Measurements from ENCODE around the gene ADGRV1.
"Not testable (repeated sequence)": the region's sequence is repeated elsewhere in the genome, so short reads cannot be mapped to it uniquely, and the experiment has no call there.

Gene ADGRV1

DNA sequence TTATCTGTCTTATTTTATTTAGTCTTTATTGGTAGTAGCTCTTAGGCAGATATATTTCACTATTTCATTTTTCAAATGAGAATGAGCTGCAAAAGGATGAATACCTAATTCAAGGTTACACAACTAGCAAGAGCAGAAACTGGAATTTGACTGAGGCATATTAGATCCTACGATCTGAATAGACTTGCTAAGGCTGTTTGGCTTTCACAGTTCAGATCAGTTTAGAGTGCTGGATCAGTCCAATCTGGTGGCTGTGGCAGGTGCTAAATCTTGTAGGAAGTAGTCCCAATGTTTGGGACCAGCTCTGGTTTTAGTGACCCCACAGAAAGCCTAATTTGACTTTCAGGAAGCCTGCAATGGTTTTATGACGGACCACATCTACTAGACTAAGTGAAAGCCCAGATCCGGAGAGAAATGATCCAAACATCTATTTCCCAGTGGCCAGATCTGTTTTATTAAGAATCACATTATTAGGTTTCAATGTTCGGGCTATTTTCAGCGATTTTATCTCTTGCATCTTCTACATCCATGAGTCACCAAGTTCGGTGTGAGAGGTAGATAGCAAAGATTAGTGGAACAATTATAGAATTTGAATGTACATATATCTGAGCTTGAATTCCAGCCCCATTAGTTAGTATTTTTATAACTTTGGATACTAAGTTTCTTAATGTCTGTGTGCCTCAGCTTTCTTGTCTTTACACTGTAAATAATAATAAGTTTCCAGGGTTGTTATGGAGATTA lies 359.5 kb downstream of the ADGRV1 start:
- no peak for DNase-seq

DNA sequence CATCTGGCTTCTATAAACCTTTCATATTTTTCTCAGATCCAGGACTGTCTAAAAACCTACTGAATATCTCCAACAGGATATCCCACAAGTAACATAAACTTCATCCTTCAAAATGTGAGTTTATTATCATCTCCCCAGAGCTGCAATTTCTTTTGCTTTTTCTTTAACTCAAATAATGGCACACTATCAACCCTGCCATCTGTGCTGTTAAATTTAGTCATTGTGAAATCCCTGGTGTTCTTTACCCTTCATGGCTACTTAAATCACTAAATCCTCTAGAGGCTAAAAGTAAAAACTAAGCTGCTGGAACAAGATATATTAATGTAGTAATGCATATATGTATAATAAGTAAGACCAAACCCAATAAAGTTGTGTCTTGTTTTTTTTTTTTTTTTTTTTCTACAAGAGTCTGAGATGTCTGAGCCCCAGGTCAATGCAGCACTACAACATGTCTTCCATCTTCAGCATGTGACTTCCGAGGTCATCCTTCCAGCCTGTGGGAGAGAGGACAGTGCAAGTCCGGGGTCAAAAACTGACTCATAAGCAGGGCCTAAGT lies 362.9 kb downstream of the ADGRV1 start:
- DNase-seq: no peak

DNA sequence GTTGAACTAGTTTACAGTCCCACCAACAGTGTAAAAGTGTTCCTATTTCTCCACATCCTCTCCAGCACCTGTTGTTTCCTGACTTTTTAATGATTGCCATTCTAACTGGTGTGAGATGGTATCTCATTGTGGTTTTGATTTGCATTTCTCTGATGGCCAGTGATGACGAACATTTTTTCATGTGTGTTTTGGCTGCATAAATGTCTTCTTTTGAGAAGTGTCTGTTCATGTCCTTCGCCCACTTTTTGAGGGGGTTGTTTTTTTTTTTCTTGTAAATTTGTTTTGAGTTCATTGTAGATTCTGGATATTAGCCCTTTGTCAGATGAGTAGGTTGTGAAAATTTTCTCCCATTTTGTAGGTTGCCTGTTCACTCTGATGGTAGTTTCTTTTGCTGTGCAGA lies 365.6 kb downstream of the ADGRV1 start:
- not testable (repeated sequence) for DNase-seq

DNA sequence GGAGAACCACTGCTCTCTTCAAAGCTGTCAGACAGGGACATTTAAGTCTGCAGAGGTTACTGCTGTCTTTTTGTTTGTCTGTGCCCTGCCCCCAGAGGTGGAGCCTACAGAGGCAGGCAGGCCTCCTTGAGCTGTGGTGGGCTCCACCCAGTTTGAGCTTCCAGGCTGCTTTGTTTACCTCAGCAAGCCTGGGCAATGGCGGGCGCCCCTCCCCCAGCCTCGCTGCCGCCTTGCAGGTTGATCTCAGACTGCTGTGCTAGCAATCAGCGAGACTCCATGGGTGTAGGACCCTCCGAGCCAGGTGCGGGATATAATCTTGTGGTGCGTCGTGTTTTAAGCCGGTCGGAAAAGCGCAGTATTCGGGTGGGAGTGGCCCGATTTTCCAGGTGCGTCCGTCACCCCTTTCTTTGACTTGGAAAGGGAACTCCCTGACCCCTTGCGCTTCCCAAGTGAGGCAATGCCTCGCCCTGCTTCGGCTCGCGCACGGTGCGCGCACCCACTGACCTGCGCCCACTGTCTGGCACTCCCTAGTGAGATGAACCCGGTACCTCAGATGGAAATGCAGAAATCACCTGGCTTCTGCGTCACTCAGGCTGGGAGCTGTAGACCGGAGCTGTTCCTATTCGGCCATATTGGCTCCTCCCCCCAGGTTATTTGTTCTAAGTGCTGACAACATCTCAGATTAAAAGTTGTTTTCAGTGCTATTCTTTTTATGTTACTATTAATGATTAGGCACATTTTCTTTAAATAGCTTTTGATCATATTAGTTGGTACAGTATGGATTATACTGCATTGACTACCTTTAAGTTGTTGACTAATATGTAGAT lies 370.6 kb downstream of the ADGRV1 start:
- not testable (repeated sequence) for DNase-seq

DNA sequence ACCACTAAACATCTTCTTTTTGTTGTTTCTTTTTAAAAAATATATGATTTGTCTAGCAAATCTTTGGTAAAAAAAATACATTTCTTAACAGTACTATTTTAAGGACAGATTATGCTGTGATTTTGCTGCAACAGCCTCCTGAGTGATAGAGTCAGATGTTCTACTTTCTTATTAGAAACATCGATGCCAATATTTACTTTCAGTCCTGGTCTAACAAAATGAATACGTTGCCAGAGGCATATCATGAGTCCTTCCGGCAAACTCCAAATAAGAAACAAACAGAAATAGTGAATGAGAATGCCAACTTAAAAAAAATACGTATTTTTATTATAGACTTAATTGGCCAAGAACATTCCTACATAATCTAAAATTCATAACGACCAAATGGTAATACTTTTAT lies 371.5 kb downstream of the ADGRV1 start:
- no peak for DNase-seq

DNA sequence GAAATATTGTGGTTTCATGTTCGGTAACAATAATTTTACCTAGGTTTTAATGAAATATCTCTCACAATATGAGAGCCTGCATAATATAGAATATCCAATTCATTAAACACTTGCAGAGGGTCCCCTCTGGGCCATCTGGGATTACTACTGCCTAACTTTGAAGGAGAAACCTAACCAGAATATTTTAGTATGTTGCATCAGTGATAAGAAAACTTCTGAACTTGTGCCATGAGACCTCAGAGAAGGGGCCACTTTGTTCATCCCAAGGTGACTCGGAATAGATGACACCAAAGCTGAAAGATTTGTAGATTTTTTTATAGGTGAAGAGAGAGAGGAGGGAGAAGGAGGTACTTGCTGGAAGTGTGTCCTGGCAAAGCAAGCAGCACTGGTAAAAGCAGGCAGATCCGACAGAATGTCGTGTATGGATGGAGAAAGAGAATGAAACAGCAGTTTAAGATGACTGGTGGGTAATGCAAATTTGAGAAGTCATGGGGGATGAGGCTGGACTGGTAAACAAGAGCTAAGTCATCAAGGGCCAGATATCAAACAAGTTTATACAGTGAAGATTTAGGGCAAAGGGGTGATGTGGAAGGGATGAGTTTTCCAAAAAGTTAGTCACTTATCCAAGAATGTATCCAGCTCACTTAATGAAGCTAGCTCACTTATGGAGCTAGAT lies 372.3 kb downstream of the ADGRV1 start:
- DNase-seq: no peak

DNA sequence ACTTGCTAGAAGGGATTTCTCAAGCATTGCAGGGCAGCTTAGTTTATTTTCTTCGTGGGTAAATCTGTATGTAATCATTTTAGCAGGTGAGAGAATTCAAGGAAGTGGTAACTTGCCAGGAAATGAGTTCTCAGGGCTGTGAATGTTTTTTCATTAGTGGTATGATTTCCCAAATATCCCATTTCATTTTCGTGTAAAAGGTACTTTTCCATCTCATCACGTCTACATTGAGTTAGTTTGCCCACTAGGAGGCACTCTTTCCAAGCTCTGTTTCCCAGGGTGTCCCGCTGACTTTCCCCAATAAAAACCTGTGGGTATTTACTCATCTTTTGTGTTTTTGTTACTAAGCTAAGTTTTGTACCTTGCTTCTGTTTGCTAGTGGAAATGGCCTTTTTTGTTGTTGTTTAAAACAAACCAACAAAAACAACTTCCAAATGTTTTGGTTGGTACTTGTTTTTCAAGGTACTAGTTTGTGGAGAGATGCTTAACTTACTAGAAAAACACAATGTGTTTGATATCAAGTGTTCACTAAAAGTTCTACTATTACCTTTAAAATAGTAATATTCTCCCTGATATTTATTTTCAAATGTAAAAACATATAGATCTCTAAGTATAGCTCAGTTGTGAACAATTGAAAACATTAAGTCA lies 373.6 kb downstream of the ADGRV1 start:
- no peak for DNase-seq

DNA sequence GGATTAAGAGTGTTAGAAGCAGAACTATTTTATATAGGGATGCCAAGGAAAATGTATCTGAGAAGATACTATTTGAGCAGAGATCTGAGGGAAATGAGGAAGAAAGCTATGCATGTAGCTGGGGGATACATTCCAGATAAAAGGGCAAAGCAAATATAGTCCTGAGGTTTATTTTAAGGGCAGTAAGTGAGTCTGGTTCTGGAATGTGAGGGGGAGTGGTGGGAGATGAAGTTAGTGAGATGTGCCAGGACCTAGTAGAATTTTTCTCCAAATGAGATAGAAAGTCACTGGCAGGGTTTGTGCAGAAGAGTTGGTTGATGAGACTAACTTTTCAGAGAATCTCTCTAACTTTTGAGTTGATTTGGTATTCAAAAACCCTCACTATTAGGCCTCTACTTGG lies 374.7 kb downstream of the ADGRV1 start:
- DNase-seq: no peak

DNA sequence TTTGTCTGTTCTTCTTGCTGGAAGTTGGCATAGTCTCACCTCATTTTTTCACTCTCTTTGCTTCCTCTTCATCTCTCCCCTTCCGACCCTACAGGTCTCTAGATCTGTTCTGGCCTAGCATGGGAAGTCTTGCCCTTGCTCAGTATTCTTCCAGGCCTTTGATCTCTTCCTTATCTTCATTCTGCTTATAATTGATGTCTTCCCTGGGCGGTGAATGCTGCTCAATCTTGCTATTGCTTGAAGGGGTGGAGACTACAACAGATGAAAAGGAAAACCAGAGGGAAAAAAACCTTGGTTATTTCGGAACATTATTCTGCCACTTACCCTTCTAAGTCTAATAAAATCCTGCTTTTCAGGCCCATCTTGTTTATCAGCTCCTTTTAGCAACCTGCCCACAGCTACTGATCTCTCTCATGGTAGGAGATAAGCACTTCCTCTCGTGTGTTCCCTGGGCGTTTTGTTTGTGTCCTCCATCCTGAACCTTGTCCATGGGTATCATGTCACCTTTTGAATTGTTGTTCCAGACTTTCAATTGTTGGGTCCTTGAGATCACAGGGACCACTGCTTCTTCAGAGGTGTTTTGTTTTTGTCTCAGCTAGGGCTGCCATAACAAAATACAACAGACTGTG lies 375.6 kb downstream of the ADGRV1 start:
- no peak for DNase-seq

DNA sequence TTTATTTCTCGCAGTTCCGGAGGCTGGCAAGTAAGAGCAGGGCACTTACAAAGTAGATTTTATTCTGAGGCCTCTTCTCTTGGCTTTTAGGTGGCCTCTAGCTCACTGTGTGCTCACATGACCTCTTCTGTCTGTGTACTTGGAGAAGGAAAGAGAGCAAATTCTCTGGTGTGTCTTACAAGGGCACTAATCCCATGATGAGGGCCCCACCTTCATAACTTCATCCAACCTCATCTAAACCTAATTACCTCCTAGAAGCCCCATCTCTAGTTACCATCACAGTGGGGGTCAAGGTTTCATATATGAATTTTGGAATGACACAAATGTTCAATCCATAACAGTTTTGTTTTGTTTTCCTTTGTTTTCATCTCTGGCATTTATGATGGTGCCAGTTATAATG lies 376.1 kb downstream of the ADGRV1 start:
- no peak for DNase-seq

DNA sequence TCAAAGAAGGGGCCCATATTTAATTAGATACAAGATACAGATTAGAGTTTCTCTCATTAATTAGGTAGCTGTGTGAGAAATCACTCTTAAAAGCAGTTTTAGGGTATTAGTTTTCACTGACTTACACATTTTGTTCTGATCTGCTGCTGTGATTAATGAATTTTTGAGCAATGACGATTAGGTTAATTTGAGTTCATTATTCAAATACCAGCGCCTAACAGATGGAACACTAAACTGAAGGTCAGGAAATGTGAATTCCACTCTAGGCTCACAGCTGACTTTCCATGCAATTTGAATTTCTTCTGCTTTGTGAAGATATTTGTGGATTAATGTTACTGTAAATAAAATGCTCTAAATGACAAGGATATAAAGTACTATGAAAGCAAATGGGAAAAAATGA lies 380.6 kb downstream of the ADGRV1 start:
- DNase-seq: no peak

DNA sequence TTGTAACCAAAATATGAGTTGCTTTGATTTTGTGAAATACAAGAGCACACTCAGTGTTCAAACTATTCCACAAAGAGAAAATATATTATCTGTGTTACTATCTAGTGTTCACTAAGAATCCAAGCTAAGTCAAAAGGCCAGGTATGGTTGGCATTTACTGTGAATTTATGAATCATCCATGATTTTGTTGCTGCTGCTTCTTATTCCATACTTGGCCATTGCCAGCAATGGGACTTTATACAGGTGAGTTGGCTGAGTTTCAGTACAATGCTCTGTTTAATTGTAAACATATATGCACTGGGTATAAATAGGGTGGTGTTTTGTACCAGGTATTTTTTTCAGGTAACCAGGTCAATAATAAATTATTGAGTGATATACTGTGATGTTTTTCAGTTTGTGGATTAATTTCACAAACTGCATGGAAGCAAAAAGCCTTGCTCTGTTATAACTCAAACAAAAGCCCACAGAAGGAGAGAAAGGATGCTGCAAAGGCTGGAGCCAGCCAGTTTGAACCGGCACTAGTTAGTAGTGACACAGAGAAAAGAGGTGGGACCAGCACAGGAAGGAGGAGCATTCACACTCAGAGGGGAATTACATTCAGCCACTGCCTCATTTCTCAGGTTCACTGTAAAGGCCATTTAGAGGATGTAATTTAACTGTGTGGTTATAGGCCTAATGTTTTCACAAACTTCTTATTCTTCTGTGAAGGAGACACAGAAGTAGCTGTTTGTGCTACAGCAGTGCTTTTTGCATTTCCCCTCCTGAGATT lies 381.8 kb downstream of the ADGRV1 start:
- peak in 1 of 2 experiments; percentile 21 for DNase-seq

DNA sequence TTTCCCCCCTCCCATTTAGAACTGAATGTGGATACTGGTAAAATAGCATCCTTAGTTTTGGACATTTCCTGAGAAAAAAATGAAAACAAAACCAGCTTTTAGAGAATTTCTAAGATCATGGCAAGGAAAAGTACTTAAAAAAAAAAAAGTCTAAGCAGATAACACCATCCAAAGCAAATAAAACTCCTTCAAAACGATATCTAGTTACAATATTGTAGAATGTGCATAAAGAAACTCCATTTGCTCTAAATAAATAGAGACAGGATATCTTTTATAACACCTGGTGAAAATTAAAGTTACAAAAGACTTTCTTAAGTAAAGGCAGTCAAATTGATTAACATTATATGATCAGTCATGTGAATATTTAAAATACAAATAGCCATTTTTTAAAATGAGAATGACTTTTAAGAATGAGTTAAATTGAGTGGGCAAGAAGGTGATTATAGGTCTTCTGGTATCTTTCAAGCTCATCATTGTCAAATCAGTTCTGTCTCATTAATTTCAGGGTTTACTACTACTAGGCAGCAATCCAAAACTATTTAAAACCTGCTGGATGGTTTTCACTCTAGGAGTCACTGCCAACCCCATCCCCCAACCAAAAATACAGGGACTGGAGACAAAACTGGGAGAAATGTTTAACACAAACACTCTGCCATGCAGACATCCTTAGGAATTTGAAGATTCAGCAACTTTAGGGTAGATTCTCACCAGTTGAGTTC lies 382.6 kb downstream of the ADGRV1 start:
- DNase-seq: no peak

DNA sequence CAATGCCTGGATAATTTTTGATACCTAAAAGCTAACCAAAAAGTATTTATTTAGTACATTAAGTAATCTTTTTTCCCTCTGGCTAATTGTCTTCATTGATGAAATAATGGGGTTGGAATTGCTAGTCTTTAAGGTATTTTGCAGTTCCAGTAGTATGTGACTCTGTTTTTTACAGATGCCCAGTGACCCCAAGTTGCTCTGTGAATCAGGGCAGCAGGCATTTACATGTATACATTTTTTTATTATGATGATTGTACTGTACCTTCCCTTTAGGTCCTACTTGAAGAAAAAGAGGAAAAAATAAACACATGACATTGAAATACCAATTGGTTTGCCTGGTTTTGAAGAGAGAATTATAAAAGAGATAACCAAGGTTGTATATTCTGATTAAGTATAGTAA lies 385.5 kb downstream of the ADGRV1 start:
- DNase-seq: no peak

DNA sequence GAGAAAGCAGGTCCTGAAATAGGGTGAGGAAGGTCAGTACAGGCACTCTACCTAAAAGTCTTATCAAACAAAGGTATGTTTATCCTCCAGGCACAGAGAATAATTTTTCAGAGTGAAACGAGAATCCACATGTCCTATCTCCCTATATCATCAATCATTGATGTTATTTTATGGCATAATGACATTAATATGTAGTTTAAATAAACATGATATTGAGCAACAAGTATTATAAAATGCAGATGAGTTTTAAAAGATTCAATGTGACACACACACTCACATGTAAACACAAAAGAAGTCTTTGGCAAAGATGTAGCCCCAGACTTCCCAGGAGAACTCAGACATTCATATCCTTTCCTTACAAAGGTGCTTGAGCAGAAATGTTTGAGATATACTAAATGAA lies 389.1 kb downstream of the ADGRV1 start:
- no peak for DNase-seq

DNA sequence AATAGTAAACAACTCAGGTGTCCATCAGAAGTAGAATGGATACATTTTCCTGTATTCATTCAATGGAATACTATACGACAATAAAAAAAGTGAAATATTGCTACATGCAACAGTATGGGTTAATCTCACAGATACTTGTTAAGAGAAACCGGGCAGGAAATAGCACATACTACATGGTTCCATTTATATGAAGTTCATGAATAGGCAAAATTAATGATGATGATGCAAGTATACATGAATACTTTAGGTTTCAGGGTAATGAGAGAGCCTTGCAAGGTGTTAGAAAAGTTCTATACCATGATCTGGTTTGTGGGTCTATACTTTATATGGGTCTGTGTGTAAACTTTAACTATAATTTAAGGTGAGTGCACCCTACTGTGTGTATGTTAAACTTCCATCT lies 390.4 kb downstream of the ADGRV1 start:
- no peak for DNase-seq

DNA sequence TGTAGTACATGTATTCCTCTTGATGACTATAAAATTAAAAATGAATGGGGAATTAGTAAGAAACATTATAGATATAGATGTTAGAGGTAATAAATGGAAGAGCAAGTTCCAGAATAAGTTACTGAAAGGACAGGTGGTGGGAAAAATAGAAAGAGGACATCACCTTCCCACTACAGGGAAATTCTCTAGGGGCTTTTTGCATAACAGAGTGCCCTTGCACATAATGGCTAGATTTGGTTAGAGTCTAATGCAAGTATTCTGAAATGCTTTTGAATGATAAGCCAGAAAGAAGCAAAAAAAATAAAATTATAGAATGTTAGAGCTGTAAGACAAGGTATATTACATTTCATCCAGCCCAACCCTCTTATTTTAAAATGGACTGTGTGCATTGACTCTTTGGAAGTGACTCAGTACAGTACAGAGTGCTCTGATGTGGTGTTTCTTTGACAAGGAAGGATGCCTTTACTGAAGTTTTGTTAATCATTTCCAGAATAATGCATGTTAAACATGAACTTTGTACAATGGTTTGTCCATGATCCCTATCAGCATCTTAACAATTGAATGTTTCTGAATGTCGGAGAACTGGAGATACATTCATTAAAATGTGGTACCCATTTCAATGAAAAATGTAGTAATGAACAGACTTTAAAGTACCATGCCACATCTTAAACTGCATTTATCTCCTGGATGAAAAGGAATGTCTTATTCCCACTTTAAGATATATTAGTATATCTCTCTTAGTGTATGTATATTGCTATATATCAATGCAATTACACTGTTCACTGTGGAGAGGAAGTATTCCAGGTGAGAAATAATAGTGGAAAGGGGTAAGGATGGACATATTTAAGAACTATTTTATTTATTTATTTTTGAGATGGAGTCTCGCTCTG lies 391.1 kb downstream of the ADGRV1 start:
- DNase-seq: no peak

DNA sequence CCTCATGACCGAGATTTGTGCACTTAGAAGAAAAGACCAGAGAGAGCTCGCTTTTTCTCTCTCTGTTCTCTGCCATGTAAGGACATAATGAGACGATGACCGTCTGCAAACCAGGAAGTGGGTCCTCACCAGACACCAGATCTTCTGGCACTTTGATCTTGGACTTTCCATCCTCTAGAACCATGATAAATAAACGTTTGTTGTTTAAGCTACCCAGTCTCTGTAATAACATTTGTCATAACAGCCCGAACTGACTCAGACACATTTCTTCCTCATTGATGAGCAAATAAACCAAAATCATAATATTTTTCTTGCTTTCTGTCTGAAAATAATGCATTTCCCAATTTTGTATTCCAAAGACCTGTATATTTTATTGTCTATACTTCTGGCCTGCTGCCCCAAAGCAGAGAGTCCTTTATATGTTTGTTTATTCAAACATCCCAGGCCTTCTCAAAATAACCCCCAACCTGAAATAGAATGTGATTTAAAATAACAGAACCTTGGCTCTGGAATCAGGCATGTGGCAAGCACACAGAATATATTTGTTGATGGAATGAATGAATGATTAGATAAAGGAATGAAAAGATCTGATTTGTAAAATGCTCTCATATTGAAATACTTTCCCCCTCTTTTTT lies 396.5 kb downstream of the ADGRV1 start:
- DNase-seq: no peak

DNA sequence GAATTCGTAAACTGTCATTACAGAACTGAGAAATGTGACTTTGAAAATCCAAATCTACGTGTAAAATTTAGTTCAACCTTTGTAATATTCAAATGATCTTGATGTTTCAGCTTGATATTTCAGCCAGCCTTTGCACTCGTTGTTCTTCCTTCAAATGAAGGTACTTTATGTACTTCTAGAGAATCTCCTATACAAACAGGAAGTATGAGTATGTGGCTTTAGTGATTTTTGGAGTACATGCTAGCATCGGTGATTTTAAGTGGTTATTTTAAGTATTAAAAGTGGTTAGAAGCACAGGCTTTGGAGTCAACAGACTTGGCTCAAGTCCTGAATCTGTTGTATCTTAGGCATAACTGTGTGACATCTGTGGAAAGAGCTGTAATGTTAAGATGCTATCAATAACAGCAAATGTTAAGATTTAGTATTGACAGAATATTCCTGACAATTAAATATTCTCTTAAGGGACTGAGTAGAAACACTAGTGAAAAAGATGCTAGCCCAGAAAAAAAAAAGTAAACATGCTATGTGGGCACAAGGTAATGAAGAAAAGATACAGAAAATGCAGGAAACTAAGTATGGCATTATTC lies 398.0 kb downstream of the ADGRV1 start:
- DNase-seq: no peak
